ENCODE data around the gene FXYD5. TPM values are rescaled to one million over a fixed set of nuclear protein-coding genes. Genes with fewer than 3 reads are reported as not detected.

Gene FXYD5
- total RNA-seq, 1 experiment from 2014 or later, result 123 TPM

GRCh38 chr19:35206855-35207254 is 52.3 kb downstream of the FXYD5 start:
- no peaks in the 10 kb centered on the region for H3K79me2 ChIP-seq (ENCODE audit: insufficient read depth, low read length)
- no peak overlapping the region for H3K27ac ChIP-seq (ENCODE audit: low read depth, low read length)
- no peaks in the 10 kb centered on the region for H3K27me3 ChIP-seq (ENCODE audit: insufficient read depth, low read length)
- ATAC-seq (no peak), DNase-seq (ENCODE audit: low read depth, low spot score) (no peak)
- no peaks in the 10 kb centered on the region for H4K20me1 ChIP-seq (ENCODE audit: insufficient read depth)
- H3K4me3 ChIP-seq (replicated peaks in 1 of 2; ENCODE audit: low read depth in 1 of 2, low read length in 2 of 2), result no peak overlapping the region
- ChIA-PET RAD21 (ENCODE audit: low non-redundant PET in 1 of 2, low total read pairs in 2 of 2, uncharacterized antibody in 2 of 2, unreplicated experiment in 2 of 2) (no interaction called here), POLR2A (no interaction called here), CTCF (no interaction called here)
- BruUV-seq (replicated peaks), result no TSS peak
- no peaks in the 10 kb centered on the region for H3K9me2 ChIP-seq (ENCODE audit: insufficient read depth)
- TF ChIP-seq CTCF (IDR thresholded peaks at IDR 0.05 in 2 of 3, conservative IDR thresholded peaks at IDR 0.05 in 1 of 3; ENCODE audit: borderline replicate concordance in 1 of 3, insufficient read depth in 1 of 3, low read depth in 2 of 3, low read length in 2 of 3) (no peak), CEBPB (IDR thresholded peaks at IDR 0.05; ENCODE audit: low read depth) (no peak), EGR1 (IDR thresholded peaks at IDR 0.05; ENCODE audit: low read depth) (no peak), ELF1 (IDR thresholded peaks at IDR 0.05; ENCODE audit: borderline replicate concordance, low read depth) (no peak), ZFX (IDR thresholded peaks at IDR 0.05) (no peak), TCF7L2 (IDR thresholded peaks at IDR 0.05; ENCODE audit: borderline replicate concordance, extremely low read depth, insufficient read depth, insufficient read length) (no peak), EZH2phosphoT487 (IDR thresholded peaks at IDR 0.05; ENCODE audit: borderline replicate concordance) (no peak), POLR2AphosphoS5 (IDR thresholded peaks at IDR 0.05; ENCODE audit: low read depth, low read length) (no peak), ZNF274 (IDR thresholded peaks at IDR 0.05; ENCODE audit: low read depth, low read length) (no peak), FOSL1 (IDR thresholded peaks at IDR 0.05; ENCODE audit: low read depth) (no peak), RAD21 (IDR thresholded peaks at IDR 0.05; ENCODE audit: low read depth) (no peak), REST (IDR thresholded peaks at IDR 0.05; ENCODE audit: low read depth) (no peak)
- TF ChIP-seq, protein P1, sequence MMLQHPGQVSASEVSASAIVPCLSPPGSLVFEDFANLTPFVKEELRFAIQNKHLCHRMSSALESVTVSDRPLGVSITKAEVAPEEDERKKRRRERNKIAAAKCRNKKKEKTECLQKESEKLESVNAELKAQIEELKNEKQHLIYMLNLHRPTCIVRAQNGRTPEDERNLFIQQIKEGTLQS (IDR thresholded peaks at IDR 0.05), result no peak
- intact Hi-C loops (cut with micrococcal nuclease), result no loop called here
- peaks cover 5 to 23% of the 10 kb centered on the region in 2 experiments; a peak in 2 of 4 replicates for H3K4me1 ChIP-seq (ENCODE audit: control insufficient read depth in 1 of 2, insufficient read depth in 2 of 2, low read length in 2 of 2)
- no peak overlapping the region for H3K4me2 ChIP-seq (ENCODE audit: low read length)
- H3K9ac ChIP-seq (ENCODE audit: low read length), result no peak overlapping the region
- H3K9me3 ChIP-seq (ENCODE audit: control insufficient read depth in 1 of 2, insufficient read depth in 1 of 2, low read depth in 1 of 2, low read length in 2 of 2), result no peaks in the 10 kb centered on the region
- no peak overlapping the region for H2AFZ ChIP-seq (ENCODE audit: low read depth, low read length, poor library complexity, severe bottlenecking)
- no peaks in the 10 kb centered on the region for H3K36me3 ChIP-seq (ENCODE audit: control insufficient read depth in 1 of 2, insufficient read depth in 2 of 2, low read length in 2 of 2)
